ENCODE data around the gene FBXL7.

FBXL7 gene

GRCh38 chr5:15794052-15794985, 294.3 kb downstream of the FBXL7 start:
- in situ Hi-C loops (cut with HindIII; ENCODE audit: low sequenced_read_pairs) = no loop called here

- in situ Hi-C loops (cut with HindIII; ENCODE audit: low sequenced_read_pairs) = no loop called here
These were observed 296.1 kb downstream of the FBXL7 start for GRCh38 chr5:15796096-15796495.

- in situ Hi-C loops (cut with HindIII; ENCODE audit: low sequenced_read_pairs) = no loop called here
These were observed 296.6 kb downstream of the FBXL7 start for GRCh38 chr5:15796557-15796956.

GRCh38 chr5:15797116-15797515, 297.1 kb downstream of the FBXL7 start:
- in situ Hi-C loops (cut with HindIII; ENCODE audit: low sequenced_read_pairs) = no loop called here

- in situ Hi-C loops (cut with HindIII; ENCODE audit: low sequenced_read_pairs) = no loop called here
These were observed 298.0 kb downstream of the FBXL7 start for GRCh38 chr5:15798006-15798405.

- in situ Hi-C loops (cut with HindIII; ENCODE audit: low sequenced_read_pairs) = no loop called here
These were observed 299.0 kb downstream of the FBXL7 start for GRCh38 chr5:15799014-15799413.

- in situ Hi-C loops (cut with HindIII; ENCODE audit: low sequenced_read_pairs) = no loop called here
These were observed 299.6 kb downstream of the FBXL7 start for GRCh38 chr5:15799612-15800011.

- in situ Hi-C loops (cut with HindIII; ENCODE audit: low sequenced_read_pairs) = no loop called here
These were observed 303.3 kb downstream of the FBXL7 start for GRCh38 chr5:15803280-15803679.

- in situ Hi-C loops (cut with HindIII; ENCODE audit: low sequenced_read_pairs) = no loop called here
These were observed 306.6 kb downstream of the FBXL7 start for GRCh38 chr5:15806613-15807012.

GRCh38 chr5:15807248-15807647, 307.3 kb downstream of the FBXL7 start:
- in situ Hi-C loops (cut with HindIII; ENCODE audit: low sequenced_read_pairs) = no loop called here

- in situ Hi-C loops (cut with HindIII; ENCODE audit: low sequenced_read_pairs) = no loop called here
These were observed 307.9 kb downstream of the FBXL7 start for GRCh38 chr5:15807871-15808270.

- in situ Hi-C loops (cut with HindIII; ENCODE audit: low sequenced_read_pairs) = no loop called here
These were observed 308.6 kb downstream of the FBXL7 start for GRCh38 chr5:15808577-15808976.

- in situ Hi-C loops (cut with HindIII; ENCODE audit: low sequenced_read_pairs) = no loop called here
These were observed 319.6 kb downstream of the FBXL7 start for GRCh38 chr5:15819617-15820016.

- in situ Hi-C loops (cut with HindIII; ENCODE audit: low sequenced_read_pairs) = no loop called here
These were observed 321.5 kb downstream of the FBXL7 start for GRCh38 chr5:15821506-15821905.

- in situ Hi-C loops (cut with HindIII; ENCODE audit: low sequenced_read_pairs) = no loop called here
These were observed 323.4 kb downstream of the FBXL7 start for GRCh38 chr5:15823398-15823797.

GRCh38 chr5:15827741-15828140, 327.8 kb downstream of the FBXL7 start:
- in situ Hi-C loops (cut with HindIII; ENCODE audit: low sequenced_read_pairs) = no loop called here

- in situ Hi-C loops (cut with HindIII; ENCODE audit: low sequenced_read_pairs) = no loop called here
These were observed 331.4 kb downstream of the FBXL7 start for GRCh38 chr5:15831408-15831807.

- in situ Hi-C loops (cut with HindIII; ENCODE audit: low sequenced_read_pairs) = no loop called here
These were observed 333.4 kb downstream of the FBXL7 start for GRCh38 chr5:15833365-15833764.

GRCh38 chr5:15834596-15835245, 334.7 kb downstream of the FBXL7 start:
- in situ Hi-C loops (cut with HindIII; ENCODE audit: low sequenced_read_pairs) = no loop called here

- in situ Hi-C loops (cut with HindIII; ENCODE audit: low sequenced_read_pairs) = no loop called here
These were observed 335.5 kb downstream of the FBXL7 start for GRCh38 chr5:15835514-15835913.

GRCh38 chr5:15837551-15838289, 337.7 kb downstream of the FBXL7 start:
- in situ Hi-C loops (cut with HindIII; ENCODE audit: low sequenced_read_pairs) = no loop called here
